Kidney epithelial cell (primary cell): Measurements from ENCODE around the gene NCOA3. TPM values are rescaled to one million over a fixed set of nuclear protein-coding genes. Genes with fewer than 3 reads are reported as not detected.
"Not testable (repeated sequence)": the region's sequence is repeated elsewhere in the genome, so short reads cannot be mapped to it uniquely, and the experiment has no call there.

Experiments
- DNase-seq: peaks from one replicate; pipeline ENCODE4 v3.0.0-alpha.2; 2010; ENCODE audit warnings: low read depth
- H3K27me3 ChIP-seq: 2 replicates; pipeline ENCODE4 v1.6.0; 2011; ENCODE audit warnings: low read length; ENCODE audit not compliant: control insufficient read depth, insufficient read depth
- H3K36me3 ChIP-seq: 2 replicates; pipeline ENCODE4 v1.5.1; 2011; ENCODE audit warnings: low read length; ENCODE audit not compliant: control insufficient read depth, insufficient read depth
- H3K4me3 ChIP-seq: 2 replicates; pipeline ENCODE4 v1.5.1; 2011; ENCODE audit warnings: low read depth, mild to moderate bottlenecking, control low read depth, low read length
- CTCF ChIP-seq: IDR thresholded peaks from 2 replicates; pipeline ENCODE4 v1.5.1; 2011; ENCODE audit warnings: mild to moderate bottlenecking, moderate library complexity, low read length, control low read depth, inconsistent platforms; ENCODE audit not compliant: insufficient read depth, poor library complexity, severe bottlenecking
- total RNA-seq: library from RNA; depleted of rRNA; stranded (reverse); fragments of >200 nt; gene quantifications from 2 replicates; pipeline ENCODE4 v1.2.3, GENCODE V29; 2015

NCOA3 gene
- total RNA-seq, 1 donor from 2014 or later = 27.3 TPM

GRCh38 chr20:47492284-47492683, 9.4 kb upstream of the NCOA3 start:
- Histone ChIP-seq H3K36me3 (no peaks in the 10 kb centered on the region), H3K4me3 (no peak overlapping the region), H3K27me3 (no peaks in the 10 kb centered on the region)
- no peak for TF ChIP-seq CTCF
- no peak for DNase-seq

DNA sequence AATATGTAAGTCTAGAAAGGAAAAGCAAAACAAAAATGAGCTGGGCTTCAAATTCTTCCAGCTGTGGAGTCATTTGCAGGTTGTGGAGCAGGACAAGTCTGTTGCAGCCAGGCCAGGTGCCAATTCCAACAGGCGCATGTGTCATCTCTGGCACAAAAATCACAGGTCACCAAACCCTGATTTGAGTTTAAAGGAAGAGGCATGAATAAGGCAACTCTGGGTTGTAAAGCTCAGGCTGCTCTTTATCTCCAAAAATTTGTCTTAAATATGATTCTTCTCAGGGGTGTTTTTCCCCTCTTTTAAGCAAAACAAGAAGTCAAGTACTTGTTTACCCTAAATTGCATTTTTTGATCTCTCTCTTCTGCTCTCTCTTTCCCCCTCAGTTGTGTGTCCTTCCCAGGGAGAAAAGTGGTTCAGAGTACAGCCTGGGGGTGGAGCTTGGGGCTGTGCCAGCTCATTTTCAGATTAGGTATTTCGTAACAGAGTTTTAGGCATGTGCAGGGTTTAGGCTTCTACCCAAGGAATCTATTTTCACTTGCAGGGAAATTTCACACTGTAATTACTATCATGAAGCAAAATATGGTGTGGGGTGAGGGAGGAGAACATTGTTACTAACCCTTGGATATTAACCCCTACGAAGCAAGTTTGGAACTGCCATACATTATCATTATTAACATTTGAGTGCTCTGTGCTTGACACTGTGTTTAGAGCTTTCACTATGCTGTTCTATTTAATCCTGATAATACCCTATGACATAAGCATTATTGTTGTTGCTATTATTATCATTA, 8.3 kb upstream of the NCOA3 start:
- TF ChIP-seq CTCF = no peak
- no peak for DNase-seq
- no peaks in the 10 kb centered on the region for H3K27me3 ChIP-seq
- H3K36me3 ChIP-seq = no peaks in the 10 kb centered on the region
- H3K4me3 ChIP-seq = no peak overlapping the region

- DNase-seq = no peak
Measured at GRCh38 chr20:47493963-47494293, 7.8 kb upstream of the NCOA3 start.

GRCh38 chr20:47494606-47495005, 7.1 kb upstream of the NCOA3 start:
- not testable (repeated sequence) for DNase-seq, H3K36me3 ChIP-seq, H3K27me3 ChIP-seq, H3K4me3 ChIP-seq

More at GRCh38 chr20:47493963-47494293, 7.8 kb upstream of the NCOA3 start:
- Histone ChIP-seq H3K36me3 (no peaks in the 10 kb centered on the region), H3K4me3 (no peak overlapping the region), H3K27me3 (no peaks in the 10 kb centered on the region)
- no peak for TF ChIP-seq CTCF

DNA sequence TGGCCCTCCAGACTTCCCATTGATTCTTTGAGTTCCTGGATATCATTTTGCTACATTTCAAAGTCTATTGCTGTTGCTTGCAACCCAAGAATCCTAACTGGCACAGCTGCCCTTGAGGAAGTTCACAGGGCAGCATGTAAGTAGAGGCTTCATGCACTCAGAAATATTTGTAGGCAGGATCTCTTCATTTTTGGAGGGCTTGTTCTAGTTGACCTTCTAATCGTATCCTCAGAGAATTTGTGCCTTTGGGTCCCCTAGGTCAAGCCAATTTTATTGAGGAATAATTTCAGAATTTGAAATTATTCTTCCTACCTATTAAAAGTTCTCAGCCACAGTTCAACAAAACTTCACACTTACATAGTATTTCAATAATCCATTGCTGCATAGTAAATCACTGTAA, 5.6 kb upstream of the NCOA3 start:
- H3K36me3 ChIP-seq = no peaks in the 10 kb centered on the region
- H3K4me3 ChIP-seq = no peak overlapping the region
- DNase-seq = no peak
- no peak for TF ChIP-seq CTCF
- H3K27me3 ChIP-seq = no peaks in the 10 kb centered on the region

- Histone ChIP-seq H3K36me3 (no peaks in the 10 kb centered on the region), H3K4me3 (no peak overlapping the region), H3K27me3 (no peaks in the 10 kb centered on the region)
- DNase-seq = no peak
- TF ChIP-seq CTCF = no peak
Measured at GRCh38 chr20:47498606-47499005, 3.1 kb upstream of the NCOA3 start.
